B cell (primary cell): Measurements from ENCODE around the gene FOXN3.

Experiments
- CTCF ChIP-seq: fragments of 200-600 bp; IDR thresholded peaks from one replicate; pipeline ENCODE4 v1.8.0; 2022; ENCODE audit warnings: antibody characterized with exemption, mild to moderate bottlenecking
- EZH2 ChIP-seq: IDR thresholded peaks from 2 replicates; pipeline ENCODE4 v1.6.1; 2012; ENCODE audit warnings: borderline replicate concordance, low read depth, mild to moderate bottlenecking, moderate library complexity, low read length; ENCODE audit not compliant: insufficient read depth, poor library complexity, severe bottlenecking

GRCh38 chr14:89265234-89265633 is 151.8 kb downstream of the FOXN3 start:
- TF ChIP-seq CTCF (no peak), EZH2 (no peak)
